22Rv1 (cell line): ENCODE results near the gene FKBP11.

Experiments used
- H3K27ac ChIP-seq: fragments of 450-650 bp; 2 replicates; pipeline ENCODE4 v1.5.1; 2017
- CTCF ChIP-seq: fragments of 450-650 bp; IDR thresholded peaks from 2 replicates; pipeline ENCODE4 v1.5.1; 2017; ENCODE audit warnings: mild to moderate bottlenecking
- ZFX ChIP-seq: fragments of 450-650 bp; IDR thresholded peaks from 2 replicates; pipeline ENCODE4 v1.6.1; 2017; ENCODE audit warnings: antibody characterized with exemption, borderline replicate concordance

Gene FKBP11

DNA sequence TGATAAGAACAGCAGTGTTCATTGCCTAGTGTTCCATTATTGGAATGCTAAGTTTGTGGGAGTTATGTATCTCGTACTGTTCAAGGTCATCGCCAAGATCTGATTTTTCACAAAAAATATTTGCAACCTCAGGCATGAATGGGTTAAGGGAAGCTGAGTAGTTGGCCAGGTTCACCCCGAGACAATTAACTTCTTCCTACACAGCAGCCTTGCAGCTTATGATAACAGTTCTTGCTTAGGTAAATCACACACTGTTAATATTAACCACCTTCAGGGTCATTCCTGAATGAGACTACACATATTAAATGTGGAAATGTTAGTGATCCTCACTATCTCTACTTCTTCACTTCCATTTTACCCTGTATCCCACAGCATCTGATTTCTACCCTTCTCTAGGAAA is 18.0 kb downstream of the FKBP11 start:
- H3K27ac ChIP-seq = no peak overlapping the region
- TF ChIP-seq CTCF = no peak
- TF ChIP-seq ZFX = no peak

GRCh38 chr12:48903982-48904411 is 21.3 kb downstream of the FKBP11 start:
- TF ChIP-seq CTCF (peak; percentile 93), ZFX (no peak)
- no peak overlapping the region for H3K27ac ChIP-seq

GRCh38 chr12:48903363-48903981 is 21.8 kb downstream of the FKBP11 start:
- TF ChIP-seq CTCF (no peak), ZFX (no peak)
- H3K27ac ChIP-seq = no peak overlapping the region

DNA sequence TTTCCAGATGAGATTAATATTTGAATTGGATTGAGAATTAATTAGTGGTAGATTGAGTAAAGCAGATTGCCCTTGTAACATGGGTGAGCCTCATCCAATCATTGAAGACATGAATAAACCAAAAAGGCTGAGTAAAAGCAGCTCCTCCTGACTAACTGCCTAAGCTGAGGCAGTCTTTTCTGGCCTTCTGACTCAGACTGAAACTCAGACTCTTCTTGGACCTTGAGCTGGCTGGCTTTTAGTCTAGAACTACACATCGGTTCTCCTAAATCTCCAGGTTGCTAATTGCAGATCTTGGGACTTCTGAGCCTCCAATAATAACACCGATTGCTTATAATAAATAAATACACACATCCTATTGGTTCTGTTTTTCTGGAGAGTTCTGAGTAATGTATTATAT is 24.0 kb downstream of the FKBP11 start:
- no peak overlapping the region for H3K27ac ChIP-seq
- TF ChIP-seq CTCF (no peak), ZFX (no peak)

DNA sequence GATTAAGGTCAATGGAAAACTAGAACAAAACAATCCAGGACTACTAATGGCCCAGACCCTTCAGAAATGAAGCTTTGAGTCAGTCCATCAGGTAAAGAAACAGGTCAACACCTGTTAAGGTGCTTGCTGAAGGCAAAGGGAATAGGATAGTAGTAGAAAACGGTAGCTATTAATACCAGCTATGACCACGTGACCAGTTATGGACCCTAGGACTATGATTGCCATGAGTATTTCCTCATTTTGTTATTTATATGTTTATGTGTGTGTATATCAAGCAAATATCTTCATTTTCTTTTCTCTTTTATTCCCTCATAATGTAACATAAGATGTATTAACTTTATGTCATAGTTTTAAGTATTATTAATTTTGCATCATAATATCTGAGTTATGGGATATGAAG is 25.6 kb downstream of the FKBP11 start:
- H3K27ac ChIP-seq = no peak overlapping the region
- TF ChIP-seq CTCF = no peak
- no peak for TF ChIP-seq ZFX

- TF ChIP-seq ZFX (no peak), CTCF (no peak)
- no peak overlapping the region for H3K27ac ChIP-seq
Observed at GRCh38 chr12:48894271-48894670, 31.0 kb downstream of the FKBP11 start.

DNA sequence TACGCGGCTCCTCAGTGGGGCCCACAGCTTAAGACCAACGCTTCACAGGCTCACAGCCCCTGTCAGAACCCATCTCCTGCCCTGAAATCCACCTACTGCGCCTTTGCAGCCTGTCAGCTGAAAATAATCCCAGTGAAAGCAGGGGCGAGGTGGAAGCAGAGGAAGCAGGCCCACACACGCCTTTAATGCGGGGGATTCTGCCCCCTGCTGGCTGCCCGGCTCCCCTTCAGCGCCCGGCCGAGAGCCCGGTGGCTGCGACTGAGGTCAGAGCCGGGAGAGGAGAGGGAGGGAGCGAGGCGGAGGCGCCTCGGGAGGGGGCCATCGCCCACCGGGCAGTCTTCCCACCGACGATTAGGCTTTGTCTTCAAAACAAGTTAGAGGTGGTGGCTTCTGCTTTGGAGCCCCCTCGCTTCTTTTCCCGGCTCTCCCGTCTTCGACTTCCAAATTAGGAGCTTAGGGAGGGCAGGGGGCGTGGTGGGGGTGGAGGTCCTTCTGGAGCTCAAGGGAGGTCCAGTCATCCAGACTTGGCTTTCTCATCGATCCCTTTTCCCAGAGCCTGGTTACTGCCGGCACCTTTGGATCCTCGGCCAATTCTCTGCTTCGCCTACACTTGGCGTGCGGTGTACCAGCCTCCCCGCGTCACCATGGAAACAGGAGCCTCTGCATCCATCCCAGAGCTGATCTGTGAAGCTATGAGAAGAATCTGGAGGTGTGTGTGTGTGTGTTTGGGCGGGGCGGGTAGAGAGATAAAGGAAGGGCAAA is 34.5 kb downstream of the FKBP11 start:
- TF ChIP-seq CTCF (peak; percentile 100), ZFX (no peak)
- H3K27ac ChIP-seq = no peak overlapping the region
